ENCODE measurements around the gene CD38.

GRCh38 chr4:15875663-15876460 is 97.7 kb downstream of the CD38 start:
- TF ChIP-seq, protein P1, sequence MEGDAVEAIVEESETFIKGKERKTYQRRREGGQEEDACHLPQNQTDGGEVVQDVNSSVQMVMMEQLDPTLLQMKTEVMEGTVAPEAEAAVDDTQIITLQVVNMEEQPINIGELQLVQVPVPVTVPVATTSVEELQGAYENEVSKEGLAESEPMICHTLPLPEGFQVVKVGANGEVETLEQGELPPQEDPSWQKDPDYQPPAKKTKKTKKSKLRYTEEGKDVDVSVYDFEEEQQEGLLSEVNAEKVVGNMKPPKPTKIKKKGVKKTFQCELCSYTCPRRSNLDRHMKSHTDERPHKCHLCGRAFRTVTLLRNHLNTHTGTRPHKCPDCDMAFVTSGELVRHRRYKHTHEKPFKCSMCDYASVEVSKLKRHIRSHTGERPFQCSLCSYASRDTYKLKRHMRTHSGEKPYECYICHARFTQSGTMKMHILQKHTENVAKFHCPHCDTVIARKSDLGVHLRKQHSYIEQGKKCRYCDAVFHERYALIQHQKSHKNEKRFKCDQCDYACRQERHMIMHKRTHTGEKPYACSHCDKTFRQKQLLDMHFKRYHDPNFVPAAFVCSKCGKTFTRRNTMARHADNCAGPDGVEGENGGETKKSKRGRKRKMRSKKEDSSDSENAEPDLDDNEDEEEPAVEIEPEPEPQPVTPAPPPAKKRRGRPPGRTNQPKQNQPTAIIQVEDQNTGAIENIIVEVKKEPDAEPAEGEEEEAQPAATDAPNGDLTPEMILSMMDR (conservative IDR thresholded peaks at IDR 0.05; ENCODE audit: low read depth, low read length), result no peak
- TF ChIP-seq EZH2phosphoT487 (IDR thresholded peaks at IDR 0.05; ENCODE audit: borderline replicate concordance, low read length), result no peak
